Endothelial cell of umbilical vein (primary cell): Measurements from ENCODE around the gene CCDC144A. TPM values are rescaled to one million over a fixed set of nuclear protein-coding genes. Genes with fewer than 3 reads are reported as not detected.
"Not testable (repeated sequence)": the region's sequence is repeated elsewhere in the genome, so short reads cannot be mapped to it uniquely, and the experiment has no call there.

Source experiments
- BruUV-seq: library from RNA; stranded (reverse); fragments of 400-500 nt; replicated peaks from 2 replicates; lab custom pipeline; 2021; lab: Mats Ljungman, UMichigan
- CTCF ChIA-PET: fragments of 300-600, 350-600 bp; sonication (Branson Sonifier 250); formaldehyde crosslinking; loops from one replicate; lab custom pipeline; 2021; ENCODE audit warnings: antibody characterized with exemption, inconsistent platforms; lab: Charles Lee
- POLR2A ChIA-PET: fragments of 300-600, 350-600 bp; sonication (Branson Sonifier 250); formaldehyde crosslinking; loops from one replicate; lab custom pipeline; 2021; ENCODE audit warnings: antibody characterized with exemption, inconsistent platforms; lab: Charles Lee
- DNase-seq: peaks from one replicate; pipeline ENCODE4 v3.0.0-alpha.2; 2011; ENCODE audit warnings: low read depth, low spot score
- FAIRE-seq: peaks from 2 replicates; lab custom pipeline; 2011; peaks lifted over from hg19 to GRCh38; lab: Jason Lieb, UNC
- H2AFZ ChIP-seq: 2 replicates; pipeline ENCODE4 v1.6.0; 2012; ENCODE audit warnings: low read depth, low read length, control low read depth, inconsistent platforms
- H3K27ac ChIP-seq: 2 replicates; pipeline ENCODE4 v1.5.1; 2011; ENCODE audit warnings: low read depth, mild to moderate bottlenecking, control low read depth, low read length, moderate library complexity; ENCODE audit not compliant: insufficient read depth
- H3K27me3 ChIP-seq, 2 experiments: 2 replicates each; pipeline versions ENCODE4 v1.6.0 to v1.6.1; 2011; ENCODE audit warnings: low read length in 2 of 2, mixed read lengths in 1 of 2; ENCODE audit not compliant: control insufficient read depth in 2 of 2, insufficient read depth in 2 of 2
- H3K36me3 ChIP-seq, 2 experiments: 2 replicates in 1 of 2; 3 replicates in 1 of 2; pipeline ENCODE4 v1.5.1; 2011; ENCODE audit warnings: low read length in 2 of 2, mild to moderate bottlenecking in 1 of 2, moderate library complexity in 1 of 2; ENCODE audit not compliant: control insufficient read depth in 2 of 2, insufficient read depth in 2 of 2; ENCODE audit errors: extremely low read depth in 1 of 2
- H3K4me1 ChIP-seq: 3 replicates; pipeline ENCODE4 v1.5.1; 2011; ENCODE audit warnings: mild to moderate bottlenecking, low read length; ENCODE audit not compliant: control insufficient read depth, insufficient read depth; ENCODE audit errors: extremely low read depth
- H3K4me2 ChIP-seq: 2 replicates; pipeline ENCODE4 v1.6.1; 2011; ENCODE audit warnings: low read length, control low read depth, mixed read lengths; ENCODE audit not compliant: insufficient read depth
- H3K4me3 ChIP-seq, 3 experiments: fragments of 200-600 bp in 1 of 3; sonication (generic), shearing (Covaris generic) in 1 of 3; replicated peaks in 1 of 3; 2 replicates each; pipeline ENCODE4 v1.5.1; 2011 to 2016; ENCODE audit warnings: control low read depth in 3 of 3, low read length in 3 of 3, mild to moderate bottlenecking in 2 of 3, inconsistent platforms in 1 of 3, low read depth in 1 of 3, moderate library complexity in 1 of 3; ENCODE audit not compliant: insufficient read depth in 1 of 3
- H3K79me2 ChIP-seq: 2 replicates; pipeline ENCODE4 v1.6.0; 2012; ENCODE audit warnings: low read length, inconsistent platforms; ENCODE audit not compliant: control insufficient read depth, insufficient read depth
- H3K9ac ChIP-seq: replicated peaks from 2 replicates; pipeline ENCODE3; 2011; ENCODE audit warnings: low read length, control low read depth; ENCODE audit not compliant: insufficient read depth; ENCODE audit errors: extremely low read depth
- H3K9me1 ChIP-seq: replicated peaks from 3 replicates; pipeline ENCODE4 v1.6.0; 2011; ENCODE audit warnings: mild to moderate bottlenecking, low read length; ENCODE audit not compliant: control insufficient read depth, insufficient read depth; ENCODE audit errors: extremely low read depth
- H3K9me3 ChIP-seq: replicated peaks from 2 replicates; pipeline ENCODE4 v1.5.1; 2012; ENCODE audit warnings: low read length, inconsistent platforms; ENCODE audit not compliant: control insufficient read depth, insufficient read depth
- H4K20me1 ChIP-seq: replicated peaks from 2 replicates; pipeline ENCODE3; 2011; ENCODE audit warnings: mild to moderate bottlenecking, low read length; ENCODE audit not compliant: control insufficient read depth, insufficient read depth; ENCODE audit errors: extremely low read depth
- dilution Hi-C: fragments of 300-500 bp; cut with MboI; formaldehyde crosslinking; loops from one replicate; pipeline ENCODE4 v1.15.0; 2019; ENCODE audit warnings: low sequenced_read_pairs; ENCODE audit not compliant: extremely low pct_ligation_motif_present
- intact Hi-C: fragments of 100-400 bp; cut with micrococcal nuclease; formaldehyde crosslinking; loops from one replicate; pipeline ENCODE4 v1.10.0; 2022
- polyA plus RNA-seq, 4 experiments: library from polyadenylated mRNA; depleted of rRNA in 3 of 4; stranded (reverse) in 3 of 4; unstranded in 1 of 4; fragments of >200 nt; gene quantifications; 2 replicates each; pipeline versions ENCODE4 v1.2.1 to v1.2.3, GENCODE V29; 2011 to 2012; ENCODE audit warnings: missing spikeins in 1 of 4
- small RNA-seq: library from RNA; depleted of rRNA; stranded (forward); fragments of <200 nt; gene quantifications from one replicate; pipeline ENCODE3, GENCODE V24; 2012; ENCODE audit warnings: low replicate concordance, low read depth; ENCODE audit not compliant: insufficient read depth, insufficient read length
- total RNA-seq: library from RNA; stranded (reverse); gene quantifications from 2 replicates; pipeline ENCODE4 v1.2.3, GENCODE V29; 2021

Gene CCDC144A
- total and polyA plus RNA-seq, 2 donors (not counting 3 experiments of a cell fraction or from before 2014, with no cell fraction given), result 0.27 to 7.4 TPM

DNA sequence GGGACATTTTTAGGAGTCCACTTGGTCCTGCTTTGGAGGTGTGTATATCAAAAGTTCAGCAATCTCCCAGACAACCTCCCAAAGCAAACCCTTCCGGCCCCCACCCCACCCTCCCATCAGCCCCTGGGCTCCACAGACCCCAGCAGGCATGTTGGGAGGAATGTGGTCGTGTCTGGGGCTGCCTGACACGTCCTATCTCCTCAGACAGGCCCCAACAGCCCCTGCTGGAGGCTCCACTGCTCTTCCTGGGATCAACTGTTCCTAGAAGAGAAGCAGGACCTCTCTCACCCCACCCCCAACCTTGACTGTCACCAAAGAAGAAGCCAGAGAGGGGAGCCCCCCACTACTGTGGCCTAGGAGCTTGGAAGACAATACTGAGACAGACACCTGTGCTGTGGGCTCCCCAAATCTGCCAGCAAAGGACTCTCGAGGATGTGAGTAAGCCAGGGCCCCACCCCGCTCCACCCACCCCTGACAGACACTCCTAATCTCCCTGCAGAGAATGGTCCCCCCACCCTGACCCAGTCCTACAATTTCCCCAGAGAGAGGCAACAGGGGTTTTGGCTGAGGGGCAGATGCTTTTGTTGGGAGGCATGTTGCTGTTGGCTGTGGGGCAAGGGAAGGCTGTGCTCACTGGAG is 133.8 kb downstream of the CCDC144A start:
- CTCF ChIA-PET, BruUV-seq, intact Hi-C loops: not testable (repeated sequence)

More for the DNA sequence above, 133.8 kb downstream of the CCDC144A start:
- H3K4me1 ChIP-seq, H3K79me2 ChIP-seq, DNase-seq, POLR2A ChIA-PET, H2AFZ ChIP-seq, H3K27ac ChIP-seq, H3K36me3 ChIP-seq, H3K4me2 ChIP-seq, H3K9me3 ChIP-seq, H3K9ac ChIP-seq, FAIRE-seq, dilution Hi-C loops, H3K4me3 ChIP-seq, H3K27me3 ChIP-seq, H3K9me1 ChIP-seq, H4K20me1 ChIP-seq: not testable (repeated sequence)

Small RNAs within 50 kb of the gene (small RNA-seq; reads per million reads assigned to genes)
- gene AC022596.1 (not detected), gene RNU6-405P (not detected)

Other genes starting within 250 kb of the CCDC144A start
- 2.9 and 3.7 TPM in 2 replicates for gene LRRC75A, start 198.0 kb upstream of the CCDC144A start, total RNA-seq
- gene LRRC75A, start 198.0 kb upstream of the CCDC144A start, polyA plus RNA-seq, result 6.1 and 8.1 TPM in 2 replicates
- gene ZNF287, start 121.0 kb upstream of the CCDC144A start, total RNA-seq, result 5.5 and 6.9 TPM in 2 replicates
- gene ZNF287, start 121.0 kb upstream of the CCDC144A start, polyA plus RNA-seq, result 2.5 and 3.6 TPM in 2 replicates
- gene ZNF624, start 36.4 kb upstream of the CCDC144A start, total RNA-seq, result 5.1 and 5.7 TPM in 2 replicates
- gene ZNF624, start 36.4 kb upstream of the CCDC144A start, polyA plus RNA-seq, result 0.68 and 0.77 TPM in 2 replicates